Measurements from ENCODE around the gene ZNF768. TPM values are rescaled to one million over a fixed set of nuclear protein-coding genes. Genes with fewer than 3 reads are reported as not detected.

Gene ZNF768
- total RNA-seq, 4 donors from 2014 or later: 8.8 to 41.3 (median 28.5) TPM

DNA sequence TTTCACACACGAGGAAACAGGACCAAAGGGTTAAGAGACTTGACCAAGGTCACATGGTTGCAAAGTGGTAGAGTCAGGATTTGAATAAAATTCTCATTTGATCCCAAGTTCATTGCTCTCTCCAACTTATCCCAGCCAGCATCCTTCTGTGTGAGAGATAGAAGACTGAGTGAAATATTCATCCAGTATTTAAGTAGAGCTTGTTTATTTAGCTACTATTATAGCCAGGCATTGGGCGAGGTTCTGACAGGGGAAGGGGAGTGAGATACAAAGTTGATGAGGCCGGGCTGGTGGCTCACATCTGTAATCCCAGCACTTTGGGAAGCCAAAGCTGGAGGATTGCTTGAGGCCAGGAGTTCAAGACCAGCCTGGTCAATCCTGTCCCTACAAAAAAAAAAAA, 49.4 kb downstream of the ZNF768 start:
- TF ChIP-seq, protein P1, sequence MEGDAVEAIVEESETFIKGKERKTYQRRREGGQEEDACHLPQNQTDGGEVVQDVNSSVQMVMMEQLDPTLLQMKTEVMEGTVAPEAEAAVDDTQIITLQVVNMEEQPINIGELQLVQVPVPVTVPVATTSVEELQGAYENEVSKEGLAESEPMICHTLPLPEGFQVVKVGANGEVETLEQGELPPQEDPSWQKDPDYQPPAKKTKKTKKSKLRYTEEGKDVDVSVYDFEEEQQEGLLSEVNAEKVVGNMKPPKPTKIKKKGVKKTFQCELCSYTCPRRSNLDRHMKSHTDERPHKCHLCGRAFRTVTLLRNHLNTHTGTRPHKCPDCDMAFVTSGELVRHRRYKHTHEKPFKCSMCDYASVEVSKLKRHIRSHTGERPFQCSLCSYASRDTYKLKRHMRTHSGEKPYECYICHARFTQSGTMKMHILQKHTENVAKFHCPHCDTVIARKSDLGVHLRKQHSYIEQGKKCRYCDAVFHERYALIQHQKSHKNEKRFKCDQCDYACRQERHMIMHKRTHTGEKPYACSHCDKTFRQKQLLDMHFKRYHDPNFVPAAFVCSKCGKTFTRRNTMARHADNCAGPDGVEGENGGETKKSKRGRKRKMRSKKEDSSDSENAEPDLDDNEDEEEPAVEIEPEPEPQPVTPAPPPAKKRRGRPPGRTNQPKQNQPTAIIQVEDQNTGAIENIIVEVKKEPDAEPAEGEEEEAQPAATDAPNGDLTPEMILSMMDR (IDR thresholded peaks at IDR 0.05): no peak
- TF ChIP-seq POLR2A (IDR thresholded peaks at IDR 0.05): no peak
- H3K36me3 ChIP-seq: no peaks in the 10 kb centered on the region
- peaks cover 0 to 6% of the 10 kb centered on the region in 2 donors for H3K27me3 ChIP-seq

DNA sequence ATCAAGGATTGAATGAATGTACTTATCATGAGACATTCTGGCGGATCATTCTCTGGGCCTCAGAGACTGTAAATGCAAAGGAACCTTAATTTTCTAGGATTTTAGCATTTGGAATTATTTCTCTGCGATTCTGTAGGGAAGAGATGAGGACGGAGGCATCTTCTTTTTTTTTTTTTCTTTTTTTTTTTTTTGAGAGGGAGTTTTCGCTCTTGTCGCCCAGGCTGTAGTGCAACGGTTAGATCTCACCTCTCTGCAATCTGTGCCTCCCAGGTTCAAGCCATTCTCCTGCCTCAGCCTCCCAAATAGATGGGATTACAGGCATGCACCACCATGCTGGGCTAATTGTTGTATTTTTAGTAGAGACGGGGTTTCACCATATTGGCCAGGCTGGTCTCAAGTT, 51.7 kb downstream of the ZNF768 start:
- H3K4me1 ChIP-seq: no peaks in the 10 kb centered on the region
- H3K27ac ChIP-seq: no peak overlapping the region
- peaks cover 0 to 6% of the 10 kb centered on the region in 2 donors for H3K27me3 ChIP-seq
- no peak for TF ChIP-seq POLR2A (IDR thresholded peaks at IDR 0.05)
- TF ChIP-seq, protein P1 (IDR thresholded peaks at IDR 0.05): no peak
- no peak for DNase-seq
- intact Hi-C loops (cut with DNase I; ENCODE audit: low total_unique reads): no loop called here
- no peaks in the 10 kb centered on the region for H3K36me3 ChIP-seq
- H3K4me3 ChIP-seq: no peak overlapping the region
- no peaks in the 10 kb centered on the region for H3K9me3 ChIP-seq

More for the DNA sequence above, 49.4 kb downstream of the ZNF768 start:
- intact Hi-C loops (cut with DNase I; ENCODE audit: low total_unique reads): no loop called here
- no peak overlapping the region for H3K27ac ChIP-seq
- no peaks in the 10 kb centered on the region for H3K9me3 ChIP-seq
- H3K4me1 ChIP-seq: no peaks in the 10 kb centered on the region
- no peak overlapping the region for H3K4me3 ChIP-seq
- DNase-seq: no peak

DNA sequence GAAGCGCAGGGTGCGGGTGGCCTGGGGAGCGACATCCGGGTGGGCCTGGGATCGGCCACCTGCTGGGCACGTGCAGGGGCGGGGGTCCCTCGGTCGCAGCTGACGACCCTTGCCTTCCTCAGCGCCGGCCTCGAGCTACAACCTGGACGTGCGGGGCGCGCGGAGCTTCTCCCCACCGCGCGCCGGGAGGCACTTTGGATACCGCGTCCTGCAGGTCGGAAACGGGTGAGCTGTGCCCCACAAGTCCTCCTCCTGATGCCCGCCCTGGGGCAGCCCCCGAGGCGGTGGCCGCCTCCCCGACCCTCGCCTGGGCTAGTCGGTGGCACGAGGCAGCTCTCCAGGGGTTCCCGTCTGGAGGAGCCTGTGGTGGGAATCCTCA, 52.3 kb downstream of the ZNF768 start:
- no peaks in the 10 kb centered on the region for H3K9me3 ChIP-seq
- no peak overlapping the region for H3K4me3 ChIP-seq
- H3K27me3 ChIP-seq: peaks cover 0 to 6% of the 10 kb centered on the region in 2 donors
- no peaks in the 10 kb centered on the region for H3K36me3 ChIP-seq
- no peak overlapping the region for H3K27ac ChIP-seq
- no peaks in the 10 kb centered on the region for H3K4me1 ChIP-seq
- no peak for TF ChIP-seq POLR2A (IDR thresholded peaks at IDR 0.05)
- TF ChIP-seq, protein P1 (IDR thresholded peaks at IDR 0.05): no peak
- intact Hi-C loops (cut with DNase I; ENCODE audit: low total_unique reads): no loop called here
- DNase-seq: no peak

Small RNAs within 50 kb of the gene (microRNA-seq; reads per million reads assigned to microRNA genes)
- gene MIR4518 (ENCODE audit: borderline microRNAs expressed, borderline replicate concordance): not detected

Small RNAs within 50 kb of the gene (small RNA-seq; reads per million reads assigned to genes)
- gene MIR4518: not detected
- not detected for gene RNU7-61P

Other genes starting within 250 kb of the ZNF768 start
- gene CD2BP2, start 171.3 kb downstream of the ZNF768 start, total RNA-seq: 10 to 100 TPM; 27.9 to 74.7 (median 32.8) TPM
- gene TBC1D10B, start 156.1 kb downstream of the ZNF768 start, total RNA-seq: 10 to 100 TPM; 20.7 to 50.1 (median 29.9) TPM
- gene MYL11, start 151.8 kb downstream of the ZNF768 start, total RNA-seq: 1 to 10 TPM in 1 of 4 donors, not detected in 3; 1.2 TPM
- gene SEPTIN1, start 144.0 kb downstream of the ZNF768 start, total RNA-seq: 1 to 10 TPM in 2 of 4 donors, not detected in 2; 1.0 to 5.3 TPM
- gene ZNF48, start 131.1 kb downstream of the ZNF768 start, total RNA-seq: 10 to 100 TPM in 3 of 4 donors, 1 to 10 TPM in 1; 2.6 to 21.0 (median 12.7) TPM
- 10 to 100 TPM; 12.2 to 75.3 (median 25.6) TPM for gene ZNF771, start 119.0 kb downstream of the ZNF768 start, total RNA-seq
- gene DCTPP1, start 96.5 kb downstream of the ZNF768 start, total RNA-seq: 10 to 100 TPM; 10.2 to 51.5 (median 28.7) TPM
- 10 to 100 TPM; 13.6 to 30.9 (median 17.1) TPM for gene SEPHS2, start 80.7 kb downstream of the ZNF768 start, total RNA-seq
- 1 to 10 TPM in 3 of 4 donors, not detected in 1; 3.6 to 5.6 (median 4.7) TPM for gene ITGAL, start 53.8 kb downstream of the ZNF768 start, total RNA-seq
- 10 to 100 TPM in 2 of 4 donors, 1 to 10 TPM in 2; 3.8 to 16.1 (median 10.2) TPM for gene ZNF747, start 8.3 kb upstream of the ZNF768 start, total RNA-seq
- gene ZNF764, start 31.8 kb upstream of the ZNF768 start, total RNA-seq: 10 to 100 TPM in 2 of 4 donors, 1 to 10 TPM in 2; 1.5 to 11.3 (median 7.3) TPM
- gene ZNF688, start 45.1 kb upstream of the ZNF768 start, total RNA-seq: 10 to 100 TPM in 3 of 4 donors, 1 to 10 TPM in 1; 9.6 to 27.1 (median 12.5) TPM
- 10 to 100 TPM in 2 of 4 donors, 1 to 10 TPM in 2; 6.8 to 37.4 (median 15.2) TPM for gene ZNF785, start 59.1 kb upstream of the ZNF768 start, total RNA-seq
- gene ZNF689, start 83.8 kb upstream of the ZNF768 start, total RNA-seq: 10 to 100 TPM in 1 of 4 donors, 1 to 10 TPM in 3; 3.1 to 11.5 (median 7.0) TPM
- 10 to 100 TPM in 2 of 4 donors, 1 to 10 TPM in 2; 1.0 to 82.4 (median 10.0) TPM for gene PRR14, start 124.4 kb upstream of the ZNF768 start, total RNA-seq
- 10 to 100 TPM in 2 of 4 donors, 1 to 10 TPM in 2; 8.5 to 78.4 (median 16.5) TPM for gene FBRS, start 131.9 kb upstream of the ZNF768 start, total RNA-seq
- 10 to 100 TPM in 2 of 4 donors, 1 to 10 TPM in 2; 5.6 to 80.7 (median 26.0) TPM for gene SRCAP, start 172.6 kb upstream of the ZNF768 start, total RNA-seq
- 10 to 100 TPM; 13.5 to 44.7 (median 25.8) TPM for gene PHKG2, start 221.9 kb upstream of the ZNF768 start, total RNA-seq
- gene CFAP119, start 235.5 kb upstream of the ZNF768 start, total RNA-seq: 1 to 10 TPM in 2 of 4 donors, not detected in 2; 4.1 to 9.1 TPM
- 100 to 1,000 TPM in 2 of 4 donors, 10 to 100 TPM in 2; 20.5 to 130 (median 86.0) TPM for gene RNF40, start 235.8 kb upstream of the ZNF768 start, total RNA-seq

All from uterus (tissue), 4 donors.